Activated T-helper 17 cell treated with anti-CD3 and anti-CD28 coated beads, Interleukin-2, amount 50 U/mL, for 72 hours (primary cell): Measurements from ENCODE around the gene FARP1. TPM values are rescaled to one million over a fixed set of nuclear protein-coding genes. Genes with fewer than 3 reads are reported as not detected.

Source experiments
- ATAC-seq: fragments of 150-1000 bp; cut with Tn5 transposase; replicated peaks from 2 replicates; pipeline ENCODE4 v1.10.0; 2021; ENCODE audit warnings: mild to moderate bottlenecking, moderate library complexity
- H3K27ac Mint-ChIP-seq: one replicate; pipeline ENCODE4 v1.8.0; 2022; ENCODE audit warnings: mixed read lengths
- H3K27me3 Mint-ChIP-seq: one replicate; pipeline ENCODE4 v1.8.0; 2022; ENCODE audit warnings: mixed read lengths
- H3K36me3 Mint-ChIP-seq: one replicate; pipeline ENCODE4 v1.8.0; 2022; ENCODE audit warnings: low read depth, mild to moderate bottlenecking, mixed read lengths
- H3K4me1 Mint-ChIP-seq: one replicate; pipeline ENCODE4 v1.8.0; 2022; ENCODE audit warnings: mixed read lengths
- H3K4me3 Mint-ChIP-seq: one replicate; pipeline ENCODE4 v1.8.0; 2022; ENCODE audit warnings: mild to moderate bottlenecking, mixed read lengths
- H3K9me3 Mint-ChIP-seq: one replicate; pipeline ENCODE4 v1.8.0; 2022; ENCODE audit warnings: mixed read lengths
- total RNA-seq, 2 donors: library from RNA; stranded (reverse); gene quantifications; one replicate each; pipeline ENCODE4 v1.2.3, GENCODE V29; 2022

FARP1 gene
- total RNA-seq, 2 donors from 2014 or later: 1.1 to 1.7 TPM

- Mint-ChIP-seq H3K4me3 (no peak overlapping the region), H3K27ac (no peak overlapping the region), H3K4me1 (no peaks in the 10 kb centered on the region), H3K9me3 (no peaks in the 10 kb centered on the region), H3K27me3 (peaks cover 46% of the 10 kb centered on the region), H3K36me3 (no peaks in the 10 kb centered on the region)
- ATAC-seq: no peak
These were observed 8.1 kb downstream of the FARP1 start for GRCh38 chr13:98150832-98151479.

- no peaks in the 10 kb centered on the region for H3K4me1 Mint-ChIP-seq
- no peaks in the 10 kb centered on the region for H3K9me3 Mint-ChIP-seq
- ATAC-seq: no peak
- H3K27ac Mint-ChIP-seq: no peak overlapping the region
- no peaks in the 10 kb centered on the region for H3K36me3 Mint-ChIP-seq
- H3K4me3 Mint-ChIP-seq: no peak overlapping the region
- peaks cover 34% of the 10 kb centered on the region for H3K27me3 Mint-ChIP-seq
These were observed 12.7 kb downstream of the FARP1 start for GRCh38 chr13:98155475-98156109.

GRCh38 chr13:98156259-98156658 is 13.4 kb downstream of the FARP1 start:
- Mint-ChIP-seq H3K4me1 (no peaks in the 10 kb centered on the region), H3K9me3 (no peaks in the 10 kb centered on the region), H3K36me3 (no peaks in the 10 kb centered on the region), H3K27me3 (peaks cover 31% of the 10 kb centered on the region), H3K27ac (no peak overlapping the region), H3K4me3 (no peak overlapping the region)
- ATAC-seq: no peak

- Mint-ChIP-seq H3K4me1 (no peaks in the 10 kb centered on the region), H3K36me3 (no peaks in the 10 kb centered on the region), H3K27ac (no peak overlapping the region), H3K9me3 (no peaks in the 10 kb centered on the region), H3K27me3 (peaks cover 25% of the 10 kb centered on the region), H3K4me3 (no peak overlapping the region)
- no peak for ATAC-seq
These were observed 14.3 kb downstream of the FARP1 start for GRCh38 chr13:98157188-98157587.

- Mint-ChIP-seq H3K4me3 (no peak overlapping the region), H3K27ac (no peak overlapping the region), H3K27me3 (peaks cover 22% of the 10 kb centered on the region), H3K9me3 (no peaks in the 10 kb centered on the region), H3K4me1 (no peaks in the 10 kb centered on the region), H3K36me3 (no peaks in the 10 kb centered on the region)
- ATAC-seq: no peak
These were observed 14.7 kb downstream of the FARP1 start for GRCh38 chr13:98157609-98158008.

- no peak overlapping the region for H3K27ac Mint-ChIP-seq
- H3K4me1 Mint-ChIP-seq: no peaks in the 10 kb centered on the region
- H3K4me3 Mint-ChIP-seq: no peak overlapping the region
- no peaks in the 10 kb centered on the region for H3K36me3 Mint-ChIP-seq
- H3K27me3 Mint-ChIP-seq: peaks cover 17% of the 10 kb centered on the region
- no peak for ATAC-seq
- no peaks in the 10 kb centered on the region for H3K9me3 Mint-ChIP-seq
These were observed 15.4 kb downstream of the FARP1 start for GRCh38 chr13:98158172-98158899.

GRCh38 chr13:98162935-98163334 is 20.0 kb downstream of the FARP1 start:
- Mint-ChIP-seq H3K36me3 (no peaks in the 10 kb centered on the region), H3K4me1 (no peaks in the 10 kb centered on the region), H3K27me3 (no peaks in the 10 kb centered on the region), H3K4me3 (no peak overlapping the region), H3K27ac (no peak overlapping the region), H3K9me3 (no peaks in the 10 kb centered on the region)
- ATAC-seq: no peak

- no peak for ATAC-seq
- no peak overlapping the region for H3K27ac Mint-ChIP-seq
- no peak overlapping the region for H3K4me3 Mint-ChIP-seq
- H3K9me3 Mint-ChIP-seq: no peaks in the 10 kb centered on the region
- H3K27me3 Mint-ChIP-seq: peaks cover 34% of the 10 kb centered on the region
- H3K36me3 Mint-ChIP-seq: no peaks in the 10 kb centered on the region
- no peaks in the 10 kb centered on the region for H3K4me1 Mint-ChIP-seq
These were observed 26.4 kb downstream of the FARP1 start for GRCh38 chr13:98169331-98169730.

GRCh38 chr13:98171900-98172589 is 29.2 kb downstream of the FARP1 start:
- Mint-ChIP-seq H3K27ac (no peak overlapping the region), H3K4me3 (no peak overlapping the region), H3K4me1 (no peaks in the 10 kb centered on the region), H3K36me3 (no peaks in the 10 kb centered on the region), H3K27me3 (peaks cover 34% of the 10 kb centered on the region), H3K9me3 (no peaks in the 10 kb centered on the region)
- no peak for ATAC-seq

GRCh38 chr13:98172590-98173422 is 29.9 kb downstream of the FARP1 start:
- H3K9me3 Mint-ChIP-seq: no peaks in the 10 kb centered on the region
- no peaks in the 10 kb centered on the region for H3K4me1 Mint-ChIP-seq
- H3K4me3 Mint-ChIP-seq: no peak overlapping the region
- no peak overlapping the region for H3K27ac Mint-ChIP-seq
- no peaks in the 10 kb centered on the region for H3K36me3 Mint-ChIP-seq
- peaks cover 34% of the 10 kb centered on the region for H3K27me3 Mint-ChIP-seq
- no peak for ATAC-seq

GRCh38 chr13:98173431-98174152 is 30.7 kb downstream of the FARP1 start:
- Mint-ChIP-seq H3K36me3 (no peaks in the 10 kb centered on the region), H3K27ac (no peak overlapping the region), H3K4me3 (no peak overlapping the region), H3K4me1 (no peaks in the 10 kb centered on the region), H3K9me3 (no peaks in the 10 kb centered on the region), H3K27me3 (peaks cover 29% of the 10 kb centered on the region)
- ATAC-seq: no peak

GRCh38 chr13:98174307-98174706 is 31.4 kb downstream of the FARP1 start:
- no peak for ATAC-seq
- peaks cover 24% of the 10 kb centered on the region for H3K27me3 Mint-ChIP-seq
- H3K36me3 Mint-ChIP-seq: no peaks in the 10 kb centered on the region
- no peak overlapping the region for H3K4me3 Mint-ChIP-seq
- H3K27ac Mint-ChIP-seq: no peak overlapping the region
- H3K9me3 Mint-ChIP-seq: no peaks in the 10 kb centered on the region
- no peaks in the 10 kb centered on the region for H3K4me1 Mint-ChIP-seq

- H3K4me3 Mint-ChIP-seq: no peak overlapping the region
- no peak overlapping the region for H3K27ac Mint-ChIP-seq
- no peaks in the 10 kb centered on the region for H3K36me3 Mint-ChIP-seq
- no peak for ATAC-seq
- peaks cover 24% of the 10 kb centered on the region for H3K27me3 Mint-ChIP-seq
- no peaks in the 10 kb centered on the region for H3K4me1 Mint-ChIP-seq
- no peaks in the 10 kb centered on the region for H3K9me3 Mint-ChIP-seq
These were observed 32.1 kb downstream of the FARP1 start for GRCh38 chr13:98175043-98175442.
